Endothelial cell (in vitro differentiated cells): Measurements from ENCODE around the gene JUN. TPM values are rescaled to one million over a fixed set of nuclear protein-coding genes. Genes with fewer than 3 reads are reported as not detected.

ENCODE experiments used
- total RNA-seq: library from RNA; stranded (reverse); fragmentation: NEBNext Ultra II Directional; extraction: Animal tissue kit (Norgen Biotek cat#: 25700); gene quantifications from one replicate; pipeline ENCODE4 v1.2.1, GENCODE V29; 2021; ENCODE audit not compliant: unreplicated experiment

Gene JUN
- total RNA-seq, 1 donor from 2014 or later: 56.3 TPM

Other genes starting within 250 kb of the JUN start
- 7.6 TPM for gene OMA1, start 237.3 kb downstream of the JUN start, total RNA-seq
- gene TACSTD2, start 206.8 kb downstream of the JUN start, total RNA-seq: 0.10 TPM
- gene MYSM1, start 84.0 kb downstream of the JUN start, total RNA-seq: 60.8 TPM